Stimulated activated CD8-positive, alpha-beta memory T cell treated with anti-CD3 and anti-CD28 coated beads, Interleukin-12 subunit alpha, Interleukin-12 subunit beta, amount 100 ng/mL, for 24 hours (primary cell): ENCODE data around the gene SPEF2.

Source experiments
- DNase-seq: peaks from one replicate; pipeline ENCODE4 v3.0.0-alpha.2; 2020; ENCODE audit errors: extremely low read depth

Gene SPEF2

GRCh38 chr5:35617435-35618303, at the start of gene SPEF2:
Gene SPEF2, plus strand, starts transcription at chr5:35617863. Its CDS starts 135 bp downstream, at chr5:35617998.
- peak; percentile 49 for DNase-seq

GRCh38 chr5:35575578-35575977, 42.1 kb upstream of the SPEF2 start:
- no peak for DNase-seq

GRCh38 chr5:35587419-35587818, 30.2 kb upstream of the SPEF2 start:
- DNase-seq: no peak

GRCh38 chr5:35593338-35593737, 24.3 kb upstream of the SPEF2 start:
- DNase-seq: no peak

- no peak for DNase-seq
These were observed 18.8 kb upstream of the SPEF2 start for GRCh38 chr5:35598707-35599370.

GRCh38 chr5:35600591-35600990, 17.1 kb upstream of the SPEF2 start:
- no peak for DNase-seq

GRCh38 chr5:35608881-35609779, 8.5 kb upstream of the SPEF2 start:
- DNase-seq: no peak

GRCh38 chr5:35617060-35617434, 616 bp upstream of the SPEF2 start:
- no peak for DNase-seq

GRCh38 chr5:35618304-35618636, 607 bp downstream of the SPEF2 start:
- DNase-seq: no peak

- DNase-seq: no peak
These were observed 1.1 kb downstream of the SPEF2 start for GRCh38 chr5:35618781-35619180.

GRCh38 chr5:35622974-35623373, 5.3 kb downstream of the SPEF2 start:
- no peak for DNase-seq

GRCh38 chr5:35623991-35624390, 6.3 kb downstream of the SPEF2 start:
- no peak for DNase-seq

GRCh38 chr5:35626108-35626507, 8.4 kb downstream of the SPEF2 start:
- DNase-seq: no peak

- DNase-seq: no peak
These were observed 8.9 kb downstream of the SPEF2 start for GRCh38 chr5:35626553-35626952.

- no peak for DNase-seq
These were observed 16.7 kb downstream of the SPEF2 start for GRCh38 chr5:35634326-35634725.

GRCh38 chr5:35640623-35641022, 23.0 kb downstream of the SPEF2 start:
- no peak for DNase-seq

- no peak for DNase-seq
These were observed 26.9 kb downstream of the SPEF2 start for GRCh38 chr5:35644543-35644942.

GRCh38 chr5:35647128-35647527, 29.5 kb downstream of the SPEF2 start:
- DNase-seq: no peak

GRCh38 chr5:35647712-35648111, 30.0 kb downstream of the SPEF2 start:
- no peak for DNase-seq

- peak; percentile 17 for DNase-seq
These were observed 33.5 kb downstream of the SPEF2 start for GRCh38 chr5:35651002-35651756.

- no peak for DNase-seq
These were observed 39.1 kb downstream of the SPEF2 start for GRCh38 chr5:35656721-35657120.

- no peak for DNase-seq
These were observed 40.2 kb downstream of the SPEF2 start for GRCh38 chr5:35657877-35658276.
